CD1c-positive myeloid dendritic cell (primary cell): ENCODE data around the gene SEMA3A.
A peak's percentile ranks its signal among the peaks of the same experiment; 100 is the strongest.

ENCODE experiments used
- DNase-seq: peaks from one replicate; pipeline ENCODE4 v3.0.0-alpha.2; 2016; ENCODE audit errors: extremely low spot score

The SEMA3A gene

GRCh38 chr7:83930262-83930661, 264.3 kb downstream of the SEMA3A start:
- no peak for DNase-seq

- DNase-seq, result no peak
These were observed 268.7 kb downstream of the SEMA3A start for GRCh38 chr7:83925860-83926259.

GRCh38 chr7:83921941-83922607, 272.5 kb downstream of the SEMA3A start:
- DNase-seq, result no peak

- DNase-seq, result no peak
These were observed 273.2 kb downstream of the SEMA3A start for GRCh38 chr7:83921271-83921940.

DNA sequence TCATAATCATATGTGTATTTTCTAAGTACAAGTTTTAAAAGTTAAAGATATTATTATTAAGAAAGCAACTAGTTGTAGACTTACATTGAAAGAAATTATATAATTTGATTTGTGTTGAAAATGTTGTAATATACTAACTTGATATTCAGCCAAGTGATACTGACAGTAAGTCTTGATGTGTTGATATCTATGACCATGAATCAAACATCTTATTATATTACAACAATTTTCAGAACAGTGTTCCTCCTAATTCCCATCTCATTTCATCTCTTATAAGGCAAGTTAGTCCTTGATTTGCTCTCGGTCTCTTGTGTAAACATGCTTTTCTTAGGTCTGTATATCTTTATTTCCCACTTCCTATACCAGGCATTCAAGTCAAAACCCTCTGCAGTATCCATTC, 276.4 kb downstream of the SEMA3A start:
- no peak for DNase-seq

DNA sequence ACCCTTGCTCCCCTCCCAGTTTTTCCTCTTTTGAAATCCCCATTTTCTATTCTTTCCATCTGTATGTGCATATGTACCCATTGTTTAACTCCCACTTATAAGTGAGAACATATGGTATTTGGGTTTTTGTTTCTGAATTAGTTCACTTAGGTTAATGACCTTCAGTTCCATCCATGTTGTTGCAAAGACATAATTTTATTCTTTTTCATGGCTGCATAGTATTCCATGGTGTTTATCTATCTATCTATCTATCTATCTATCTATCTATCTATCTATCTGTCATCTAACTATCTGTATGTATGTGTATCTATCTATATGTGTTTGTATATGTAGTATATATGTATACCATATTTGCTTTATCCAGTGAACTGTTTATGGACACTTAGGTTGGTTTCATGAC, 281.4 kb downstream of the SEMA3A start:
- no peak for DNase-seq

GRCh38 chr7:83908526-83908925, 286.1 kb downstream of the SEMA3A start:
- peak; percentile 57 for DNase-seq
